Left colon (tissue), 2 donors: ENCODE measurements around the gene LRRTM4. TPM values are rescaled to one million over a fixed set of nuclear protein-coding genes. Genes with fewer than 3 reads are reported as not detected.
"Not testable (repeated sequence)": the region's sequence is repeated elsewhere in the genome, so short reads cannot be mapped to it uniquely, and the experiment has no call there.

Experiments
- ATAC-seq: fragments of 200-7000 bp; cut with Tn5 transposase; one replicate; pipeline ENCODE4 v1.9.1; 2020; ENCODE audit warnings: mild to moderate bottlenecking, moderate library complexity
- DNase-seq, 2 donors: peaks; one replicate each; pipeline ENCODE4 v3.0.0-alpha.2; 2020
- intact Hi-C, 2 donors: fragments of 100-400 bp; cut with DNase I in 1 of 2; cut with micrococcal nuclease in 1 of 2; formaldehyde crosslinking; loops; one replicate each; pipeline versions ENCODE4 v1.11.2 to v1.14.0; 2022; cut with DNase I, micrococcal nuclease
- total RNA-seq, 2 donors: library from RNA; stranded (reverse); fragmentation: NEBNext Ultra II Directional; extraction: Animal tissue kit (Norgen Biotek cat#: 25700); gene quantifications; one replicate each; pipeline ENCODE4 v1.2.1, GENCODE V29; 2021
- donor health status: DM: no; HTN: no; CAD: no.
- donor health status: DM: yes; HTN: yes; CAD: no.

The LRRTM4 gene
- total RNA-seq, 2 donors from 2014 or later = 0.64 TPM; not detected in 1

GRCh38 chr2:77193858-77194448, 328.2 kb downstream of the LRRTM4 start:
- intact Hi-C loops = no loop called here
- DNase-seq (no peak), ATAC-seq (no peak)

GRCh38 chr2:77192811-77193289, 329.3 kb downstream of the LRRTM4 start:
- no peak for DNase-seq
- ATAC-seq = no peak
- intact Hi-C loops = no loop called here

DNA sequence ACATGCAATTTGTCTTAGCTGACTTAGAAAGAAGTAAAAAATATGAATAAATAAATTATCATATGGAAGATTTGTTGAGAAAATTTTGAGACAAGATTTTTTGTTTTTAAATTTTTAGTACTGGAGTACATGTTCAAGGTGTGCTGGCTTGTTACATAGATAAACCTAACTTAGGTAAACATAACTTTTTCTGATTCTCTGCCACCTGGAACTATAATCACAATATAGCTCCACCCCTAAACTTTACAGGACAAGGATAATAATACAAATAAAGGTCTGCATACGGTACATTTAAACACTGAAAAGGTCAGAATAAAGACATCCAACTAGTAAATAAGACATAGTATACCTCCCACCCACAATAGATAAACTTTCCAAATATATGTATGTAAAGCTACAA, 330.5 kb downstream of the LRRTM4 start:
- ATAC-seq = no peak
- intact Hi-C loops = no loop called here

GRCh38 chr2:77190721-77191346, 331.3 kb downstream of the LRRTM4 start:
- DNase-seq = no peak
- ATAC-seq = no peak
- intact Hi-C loops = no loop called here

More for the DNA sequence above, 330.5 kb downstream of the LRRTM4 start:
- DNase-seq = no peak

GRCh38 chr2:77185052-77185451, 337.1 kb downstream of the LRRTM4 start:
- DNase-seq (no peak), ATAC-seq (no peak)
- intact Hi-C loops = no loop called here

- intact Hi-C loops = no loop called here
- DNase-seq (no peak), ATAC-seq (no peak)
Observed at GRCh38 chr2:77179297-77179696, 342.9 kb downstream of the LRRTM4 start.

DNA sequence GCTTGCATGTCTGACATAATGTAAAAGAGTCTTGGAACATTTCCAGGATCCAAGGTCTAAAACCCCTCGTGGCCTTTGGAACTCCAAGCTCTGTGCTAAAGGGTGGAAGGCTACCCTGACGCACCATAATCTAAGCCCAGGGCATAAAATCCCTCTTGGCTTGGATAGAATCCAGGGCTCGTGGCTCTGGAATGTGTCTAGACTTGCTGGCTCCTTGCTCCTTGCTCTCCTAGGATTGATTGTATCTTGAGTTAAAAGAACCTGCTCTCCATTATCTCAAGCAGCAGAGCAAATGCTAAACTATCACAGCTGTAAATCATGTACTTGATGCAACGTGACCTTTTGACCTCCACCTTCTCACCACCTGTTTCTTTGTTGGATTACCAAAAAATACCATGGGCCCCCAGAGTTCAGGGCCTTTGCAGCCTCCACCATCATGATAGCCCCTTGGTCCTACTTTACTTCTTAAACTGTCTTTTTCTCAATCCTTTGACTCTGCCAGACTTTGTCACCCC, 346.9 kb downstream of the LRRTM4 start:
- ATAC-seq, intact Hi-C loops, DNase-seq: not testable (repeated sequence)

DNA sequence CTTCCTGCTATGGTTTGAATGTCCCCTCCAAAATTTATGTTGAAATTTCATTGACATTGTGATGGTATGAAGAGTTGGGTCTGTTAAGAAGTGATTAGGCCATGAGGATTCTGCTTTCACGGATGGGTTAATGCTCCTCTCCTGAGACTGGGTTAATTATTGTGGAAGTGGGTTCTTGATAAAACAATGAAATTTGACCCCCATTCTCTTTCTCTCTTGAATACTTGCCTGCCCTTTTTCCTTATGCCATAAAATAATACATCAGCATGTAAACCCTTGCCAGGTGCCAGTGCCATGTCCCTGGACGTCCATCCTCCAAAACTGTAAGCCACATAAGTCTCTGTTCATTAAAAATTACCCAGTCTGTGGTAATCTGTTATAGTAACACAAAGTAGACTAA, 352.8 kb downstream of the LRRTM4 start:
- DNase-seq (no peak), ATAC-seq (no peak)
- intact Hi-C loops = no loop called here

DNA sequence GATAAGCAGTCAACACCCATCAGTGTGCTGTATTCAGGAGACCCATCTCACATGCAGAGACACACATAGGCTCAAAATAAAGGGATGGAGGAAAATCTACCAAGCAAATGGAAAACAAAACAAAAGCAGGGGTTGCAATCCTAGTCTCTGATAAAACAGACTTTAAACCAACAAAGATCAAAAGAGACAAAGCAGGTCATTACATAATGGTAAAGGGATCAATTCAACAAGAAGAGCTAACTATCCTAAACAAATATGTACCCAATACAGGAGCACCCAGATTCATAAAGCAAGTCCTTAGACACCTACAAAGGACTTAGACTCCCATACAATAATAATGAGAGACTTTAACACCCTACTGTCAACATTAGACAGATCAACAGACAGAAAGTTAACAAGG, 358.2 kb downstream of the LRRTM4 start:
- intact Hi-C loops, DNase-seq, ATAC-seq: not testable (repeated sequence)

DNA sequence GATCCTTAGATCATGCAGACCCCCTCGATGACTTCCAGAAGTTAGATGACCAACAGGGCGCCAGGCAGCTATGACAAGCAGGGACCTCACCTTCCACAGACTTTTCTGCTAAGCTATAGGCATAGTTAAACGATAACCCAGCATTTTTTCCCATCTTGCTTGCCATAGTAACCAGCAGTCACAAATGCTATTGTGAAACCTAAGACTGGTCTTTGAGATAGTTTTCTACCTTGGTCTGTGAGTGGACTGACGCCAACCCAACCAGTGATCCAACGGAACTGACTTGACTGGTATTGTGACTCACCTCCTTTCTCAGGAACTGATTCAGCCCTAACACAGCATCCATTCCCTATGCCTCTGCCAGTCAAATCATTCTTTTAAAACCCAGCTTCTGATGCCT, 361.2 kb downstream of the LRRTM4 start:
- intact Hi-C loops = no loop called here
- DNase-seq (no peak), ATAC-seq (no peak)

- no peak for DNase-seq
Observed at GRCh38 chr2:77156599-77156998, 365.6 kb downstream of the LRRTM4 start.

DNA sequence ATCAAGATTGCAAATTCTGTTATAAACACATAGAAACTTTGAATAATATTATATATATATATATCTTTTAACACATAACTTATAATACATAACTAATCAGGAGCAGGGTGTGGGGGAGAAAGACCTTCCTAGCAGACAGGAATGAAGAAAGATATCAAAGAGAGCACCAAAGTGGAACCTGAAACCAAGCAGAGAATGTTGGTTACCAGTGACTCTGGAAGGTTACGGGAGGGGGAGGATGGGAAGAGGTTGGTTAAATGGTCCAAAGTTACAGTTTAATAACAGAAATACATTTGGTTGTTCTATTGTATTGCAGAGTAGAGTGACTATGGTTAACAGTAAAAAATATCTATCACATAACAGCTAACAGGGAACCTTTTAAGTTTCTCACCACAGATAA, 366.7 kb downstream of the LRRTM4 start:
- DNase-seq (no peak), ATAC-seq (no peak)
- intact Hi-C loops = no loop called here

More at GRCh38 chr2:77156599-77156998, 365.6 kb downstream of the LRRTM4 start:
- intact Hi-C loops = no loop called here
- ATAC-seq = no peak

GRCh38 chr2:77149565-77149964, 372.6 kb downstream of the LRRTM4 start:
- ATAC-seq (no peak), DNase-seq (no peak)
- intact Hi-C loops = no loop called here

GRCh38 chr2:77147153-77147552, 375.0 kb downstream of the LRRTM4 start:
- ATAC-seq = no peak
- no peak for DNase-seq
- intact Hi-C loops = no loop called here

GRCh38 chr2:77144772-77145171, 377.4 kb downstream of the LRRTM4 start:
- intact Hi-C loops = no loop called here
- DNase-seq (no peak), ATAC-seq (no peak)

DNA sequence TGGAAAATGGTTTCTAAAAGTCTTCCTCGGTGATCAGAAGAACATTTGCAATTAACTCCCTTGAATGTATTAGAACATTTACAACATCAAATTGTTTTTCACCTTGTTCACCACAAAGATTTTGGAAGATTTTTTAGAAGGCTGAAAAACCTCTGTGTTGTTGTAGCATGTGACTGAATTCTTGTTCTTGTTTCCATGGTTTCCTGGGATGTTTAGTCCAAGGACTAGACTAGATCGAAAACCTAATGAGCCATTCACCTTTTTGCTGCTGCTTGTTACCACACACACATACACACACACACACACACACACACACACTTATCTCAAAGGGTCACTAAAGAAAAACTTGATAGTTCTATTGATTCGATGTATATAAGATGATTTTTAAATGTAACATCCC, 380.0 kb downstream of the LRRTM4 start:
- ATAC-seq (no peak), DNase-seq (no peak)
- intact Hi-C loops = no loop called here

DNA sequence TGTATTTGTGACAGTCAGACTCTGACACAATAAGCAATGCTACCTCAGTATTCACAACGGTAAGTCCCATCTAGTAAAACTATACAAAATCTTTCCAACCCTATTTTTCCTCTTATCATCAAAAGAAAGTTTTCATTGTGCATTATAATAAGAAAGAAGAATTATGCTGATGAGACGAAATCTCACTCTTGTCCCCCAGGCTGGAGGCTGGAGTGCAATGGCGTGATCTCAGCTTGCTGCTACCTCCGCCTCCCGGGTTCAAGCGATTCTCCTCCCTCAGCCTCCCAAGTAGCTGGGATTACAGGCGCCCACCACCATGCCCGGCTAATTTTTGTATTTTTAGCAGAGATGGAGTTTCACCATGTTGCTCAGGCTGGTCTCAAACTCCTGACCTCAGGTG, 393.7 kb downstream of the LRRTM4 start:
- intact Hi-C loops, DNase-seq, ATAC-seq: not testable (repeated sequence)

GRCh38 chr2:77127345-77127744, 394.8 kb downstream of the LRRTM4 start:
- intact Hi-C loops = no loop called here
- ATAC-seq = no peak
- DNase-seq = no peak

DNA sequence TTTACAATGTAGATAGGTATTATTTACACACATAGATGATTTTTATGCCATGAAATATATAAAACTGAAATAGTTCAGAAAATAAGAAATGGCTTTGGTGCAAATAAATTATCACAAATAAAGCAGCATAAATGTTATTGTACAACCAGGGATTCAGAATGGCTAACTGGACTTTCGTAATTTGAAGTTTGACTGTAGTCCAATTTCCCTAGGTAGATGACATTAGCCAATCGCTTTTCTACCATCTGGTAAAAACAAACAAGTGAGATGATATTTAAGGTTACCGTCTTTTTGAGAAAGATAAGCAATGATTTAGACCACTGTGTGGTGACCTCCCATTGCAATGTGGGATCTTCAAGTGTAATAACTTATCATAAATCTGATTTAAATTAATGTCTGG, 400.7 kb downstream of the LRRTM4 start:
- no peak for ATAC-seq
- intact Hi-C loops = no loop called here

DNA sequence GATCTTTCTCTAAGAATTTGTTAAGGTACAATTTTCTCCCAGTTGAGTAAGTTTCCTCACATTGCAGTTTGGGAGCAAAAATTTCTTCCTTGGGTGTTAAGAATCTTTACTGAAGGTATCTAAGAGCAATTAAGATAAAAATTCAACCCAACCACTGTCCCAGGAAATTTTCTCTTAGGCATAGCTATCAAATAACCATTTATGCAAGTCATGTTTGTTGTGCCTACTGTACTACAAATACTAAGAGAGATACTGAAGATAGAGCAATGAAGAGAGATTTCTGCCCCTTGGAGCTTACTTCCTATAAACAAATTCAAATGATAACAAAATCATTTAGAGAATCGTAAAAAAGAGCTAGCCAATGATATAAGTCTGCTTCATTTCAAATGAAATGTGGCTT, 402.8 kb downstream of the LRRTM4 start:
- no peak for DNase-seq
- intact Hi-C loops = no loop called here
- no peak for ATAC-seq

More for the DNA sequence above, 400.7 kb downstream of the LRRTM4 start:
- no peak for DNase-seq
